ENCODE measurements around the gene LRTM1.

- no peak for TF ChIP-seq CTCF (IDR thresholded peaks at IDR 0.05; ENCODE audit: insufficient read depth, low read depth, low read length)
- no peak for TF ChIP-seq EZH2 (IDR thresholded peaks at IDR 0.05; ENCODE audit: insufficient read depth, low read length)
These were observed 41.8 kb upstream of the LRTM1 start for GRCh38 chr3:54969652-54970051.
